Activated T-cell treated with anti-CD3 and anti-CD28 coated beads for 24 hours (primary cell): ENCODE results near the gene DUS4L.

ENCODE experiments used
- DNase-seq: peaks from one replicate; pipeline ENCODE4 v3.0.0-alpha.2; 2020; ENCODE audit warnings: low read depth

DUS4L gene

DNA sequence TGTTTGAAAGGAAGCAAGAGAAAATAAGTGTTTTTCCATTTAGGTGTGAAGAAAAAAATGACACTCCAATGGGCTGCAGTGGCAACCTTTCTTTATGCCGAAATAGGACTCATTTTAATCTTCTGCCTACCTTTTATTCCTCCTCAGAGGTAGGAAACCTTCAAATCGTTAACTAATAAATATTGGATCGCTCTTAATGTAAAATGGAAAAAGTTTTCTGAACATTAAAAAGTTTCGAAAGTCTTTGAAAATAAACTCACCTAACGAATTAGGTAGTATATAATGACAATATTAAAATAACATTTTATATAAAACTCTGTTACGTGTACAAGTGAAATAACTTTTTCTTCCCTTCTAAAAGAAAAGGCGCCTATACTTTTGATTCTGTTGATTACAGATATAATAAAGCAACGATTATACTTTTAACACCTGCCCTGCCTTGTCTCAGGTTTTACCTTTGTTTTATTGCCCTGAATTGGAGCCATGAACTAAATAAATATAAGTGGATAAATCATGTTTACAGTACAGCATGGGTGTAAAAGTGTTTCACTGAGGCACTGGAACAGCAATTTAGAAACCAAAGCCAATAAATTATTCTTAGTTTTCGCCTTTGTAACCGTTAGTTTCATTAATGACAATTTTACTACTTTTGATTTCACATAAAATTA, 17.1 kb downstream of the DUS4L start:
- DNase-seq: no peak

DNA sequence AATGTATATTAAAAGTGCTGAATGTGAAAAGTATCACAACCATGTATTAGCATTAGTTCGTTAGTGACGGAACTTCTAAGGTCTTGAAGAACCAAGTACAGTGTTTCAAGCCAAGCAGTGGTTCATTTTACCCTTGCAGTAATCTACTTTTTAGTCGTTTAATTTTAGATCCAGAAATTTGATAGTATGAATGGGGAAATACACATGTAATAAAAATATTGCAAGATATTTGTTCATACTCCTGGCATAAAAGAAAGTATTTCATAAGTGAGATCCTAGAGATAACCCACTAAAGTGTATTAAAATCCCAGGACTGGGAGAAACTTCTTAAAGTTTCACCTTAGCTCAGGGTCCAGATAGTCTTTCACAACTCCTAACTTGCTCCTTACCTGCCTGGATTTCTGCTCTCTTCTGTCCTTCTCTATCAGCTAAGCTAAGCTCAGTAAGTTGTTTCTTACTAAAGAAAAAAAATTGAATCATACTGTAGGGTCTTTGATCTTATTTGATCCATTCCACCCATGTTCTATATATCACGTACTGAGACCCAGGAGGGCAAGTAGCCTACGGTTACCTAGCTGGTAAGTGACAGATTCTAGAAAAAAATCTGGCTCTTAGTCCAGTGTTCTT, 17.7 kb downstream of the DUS4L start:
- DNase-seq: no peak

DNA sequence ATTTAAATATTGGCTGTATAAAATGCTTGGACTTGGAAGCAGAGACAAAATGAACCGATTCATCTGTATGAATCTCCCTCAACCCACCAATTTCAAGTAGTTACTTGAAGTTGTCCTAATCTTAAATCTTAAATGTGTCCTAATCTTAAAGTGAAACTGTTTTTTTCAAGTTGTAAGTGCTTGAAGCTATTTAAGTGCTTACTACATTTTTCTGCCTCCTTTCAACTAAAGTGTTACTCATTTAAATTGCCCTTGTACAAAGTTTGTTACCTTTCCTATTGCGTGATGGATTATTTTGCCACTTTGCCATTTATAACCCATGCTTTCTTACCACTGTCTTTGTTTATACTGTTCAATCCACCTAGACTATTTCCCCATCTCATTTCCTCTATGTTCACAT, 19.1 kb downstream of the DUS4L start:
- DNase-seq: no peak

DNA sequence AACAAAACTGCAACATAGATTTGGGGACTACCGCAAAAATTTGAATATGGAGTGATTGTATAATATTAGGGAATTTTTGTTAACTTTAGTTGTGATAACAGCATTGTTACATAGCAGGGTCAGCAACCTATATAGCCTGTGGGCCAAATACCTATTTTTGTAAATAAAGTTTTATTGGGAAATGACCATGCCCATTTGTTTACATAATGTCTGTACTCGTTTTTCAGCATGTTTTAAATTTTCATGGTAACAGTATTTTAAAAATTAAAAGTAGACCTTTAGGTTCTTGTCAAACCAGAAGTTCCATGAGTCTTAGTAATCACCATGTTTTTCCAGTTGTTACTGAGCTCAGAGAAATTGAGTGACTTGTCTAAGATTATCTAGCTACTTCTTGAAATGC, 20.9 kb downstream of the DUS4L start:
- no peak for DNase-seq

DNA sequence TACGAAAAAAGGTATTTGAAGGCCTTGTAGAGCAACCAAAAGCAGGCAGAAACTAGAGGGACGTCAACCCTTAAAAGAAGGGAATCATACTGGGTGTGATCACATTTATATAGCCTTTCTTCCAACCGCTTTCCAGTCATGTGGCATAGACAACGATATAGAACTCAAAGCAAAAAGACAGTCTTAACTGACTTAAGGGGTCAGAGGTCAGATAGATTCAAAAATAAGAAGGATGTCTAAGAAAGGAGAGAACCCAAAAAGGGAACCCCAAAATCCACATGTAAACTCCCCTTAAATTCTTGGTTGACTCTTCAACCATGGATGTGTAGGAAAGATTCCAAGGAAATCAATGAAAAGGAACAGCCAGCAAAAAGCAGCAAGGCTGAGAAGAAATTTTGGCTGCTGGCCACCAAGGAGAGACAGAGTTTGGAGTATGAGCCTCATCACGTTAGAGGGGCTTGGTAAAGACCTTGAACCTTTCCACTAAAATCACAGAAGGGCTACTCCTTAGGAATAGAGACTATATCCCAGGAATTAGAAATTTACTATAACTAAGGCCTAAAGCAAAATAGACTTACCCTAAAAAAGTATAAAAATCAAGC, 24.9 kb downstream of the DUS4L start:
- no peak for DNase-seq

DNA sequence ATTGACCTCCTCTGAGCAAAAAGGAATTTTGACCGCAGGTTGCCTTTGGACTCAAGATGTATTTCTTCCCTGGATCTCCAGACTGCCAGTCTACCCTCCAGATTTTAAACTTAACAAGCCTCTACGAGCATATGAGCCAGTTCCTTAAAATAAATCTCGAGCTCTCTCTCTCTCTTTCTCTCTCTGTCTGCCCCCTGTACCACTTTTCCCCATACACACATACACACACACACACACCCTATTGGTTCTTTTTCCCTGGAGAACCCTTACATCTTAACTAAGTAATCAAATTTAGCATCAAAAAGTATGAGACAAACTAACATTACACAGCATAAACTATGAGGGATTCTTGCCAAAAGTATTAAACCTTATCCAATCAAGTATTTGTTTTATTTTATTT, 27.6 kb downstream of the DUS4L start:
- DNase-seq: no peak

DNA sequence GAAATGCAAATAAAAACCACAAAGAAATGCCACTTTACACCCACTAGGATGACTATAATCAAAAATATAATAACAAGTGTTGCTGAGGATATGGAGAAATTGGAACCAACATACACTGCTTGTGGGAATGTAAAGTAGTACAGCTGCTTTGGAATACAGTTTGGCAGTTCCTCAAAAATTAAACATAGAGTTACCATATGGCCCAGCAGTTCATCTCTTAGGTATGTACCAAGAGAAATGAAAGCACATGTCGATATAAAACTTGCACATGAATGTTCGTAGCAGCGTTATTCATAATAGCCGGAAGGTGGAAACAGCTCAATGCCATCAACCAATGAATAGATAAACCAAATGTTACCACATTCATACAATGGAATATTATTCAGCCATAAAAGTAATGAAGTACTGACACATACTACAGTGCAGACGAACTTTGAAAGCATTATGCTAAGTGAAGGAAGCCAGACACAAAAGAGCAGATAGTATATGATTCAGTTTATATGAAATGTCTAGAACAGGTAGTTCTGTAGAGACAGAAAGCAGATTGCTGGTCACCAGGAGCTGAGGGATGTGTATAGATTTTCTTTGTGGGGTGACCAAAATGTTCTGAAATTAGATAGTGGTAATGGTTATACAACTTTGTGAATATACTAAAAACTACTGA, 28.7 kb downstream of the DUS4L start:
- DNase-seq: no peak

DNA sequence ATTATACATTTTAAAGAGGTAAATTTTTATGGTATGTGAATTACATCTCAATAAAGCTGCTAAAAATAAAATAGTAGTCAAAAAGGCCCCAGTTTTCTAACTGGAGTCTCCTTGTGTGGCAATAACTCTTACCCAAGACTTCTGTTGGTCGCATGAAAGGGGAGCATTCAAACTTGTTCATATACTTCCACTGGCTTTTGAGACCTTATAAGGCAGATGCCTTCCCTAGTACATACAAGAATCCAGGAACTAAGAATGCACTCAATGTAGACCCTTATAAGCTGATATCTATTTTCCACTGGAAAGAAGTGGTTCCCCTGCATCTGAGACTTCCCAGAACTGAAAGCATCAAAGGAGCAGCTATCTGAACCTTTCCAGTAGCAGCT, 29.2 kb downstream of the DUS4L start:
- no peak for DNase-seq

DNA sequence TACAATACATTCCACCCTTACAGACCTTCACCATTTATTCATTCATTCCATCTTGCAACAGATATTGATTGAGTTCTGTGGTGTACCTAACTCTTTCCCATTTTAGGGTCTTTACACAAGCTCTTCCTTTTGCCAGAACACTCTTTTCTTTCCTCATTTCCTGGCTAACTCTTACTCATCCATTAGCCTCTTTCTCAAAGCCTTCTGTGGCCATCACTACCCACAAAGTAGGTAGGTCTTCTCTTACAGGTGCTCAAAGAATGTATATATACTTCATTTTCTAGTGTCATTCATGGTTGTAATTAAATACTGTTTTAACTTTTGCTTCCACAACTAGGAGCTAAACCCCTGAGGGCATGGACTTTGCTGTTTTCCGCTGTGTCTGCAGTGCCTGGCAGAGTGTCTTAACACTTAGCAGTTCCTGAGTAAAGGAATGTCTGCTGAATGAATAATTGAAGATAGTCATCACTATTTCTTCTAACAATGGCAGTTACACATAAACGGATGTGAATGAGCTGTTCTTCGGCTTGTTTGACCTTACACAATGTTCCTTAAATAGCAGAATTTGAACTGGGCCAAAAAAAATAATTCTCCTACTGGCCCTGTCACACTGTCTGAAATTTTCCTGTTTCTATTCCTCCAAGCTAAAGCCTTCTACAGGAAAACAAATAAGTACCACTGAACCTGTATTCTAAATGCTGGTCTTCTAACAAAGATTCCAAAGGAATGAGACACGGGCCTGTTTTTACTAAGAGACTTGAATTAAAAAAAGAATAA, 31.4 kb downstream of the DUS4L start:
- DNase-seq: no peak

DNA sequence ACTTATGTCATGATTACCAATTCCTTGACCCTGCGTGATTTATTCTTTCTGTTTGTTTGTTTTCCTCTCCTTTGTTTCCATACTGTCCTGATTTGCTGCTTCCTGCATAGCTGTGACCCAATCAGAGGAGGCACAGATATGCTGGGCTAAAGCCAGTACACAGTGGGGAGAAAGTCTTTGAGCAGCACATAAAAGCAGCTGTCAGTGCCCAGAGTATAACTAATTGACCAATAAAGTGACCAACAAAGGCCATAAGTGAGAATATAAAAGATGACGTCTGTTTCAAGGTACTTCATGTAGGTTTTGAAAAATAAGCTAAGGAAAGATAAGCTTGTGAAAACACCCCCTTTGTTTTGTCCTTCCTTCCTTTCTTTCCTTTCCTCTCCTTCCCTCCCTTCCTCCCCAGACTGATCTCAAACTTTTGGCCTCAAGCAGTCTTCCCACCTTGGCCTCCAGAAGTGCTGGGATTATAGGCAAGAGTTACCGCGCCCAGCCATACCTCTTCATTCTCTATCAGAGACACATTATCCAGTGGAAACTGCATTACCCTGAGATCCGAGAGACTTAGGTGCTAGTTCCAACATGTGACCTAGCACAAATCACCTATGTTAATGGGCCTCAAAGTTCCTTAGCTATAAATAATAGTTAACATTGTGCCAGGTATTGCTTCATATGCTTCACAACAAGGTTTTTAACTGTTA, 33.3 kb downstream of the DUS4L start:
- no peak for DNase-seq

DNA sequence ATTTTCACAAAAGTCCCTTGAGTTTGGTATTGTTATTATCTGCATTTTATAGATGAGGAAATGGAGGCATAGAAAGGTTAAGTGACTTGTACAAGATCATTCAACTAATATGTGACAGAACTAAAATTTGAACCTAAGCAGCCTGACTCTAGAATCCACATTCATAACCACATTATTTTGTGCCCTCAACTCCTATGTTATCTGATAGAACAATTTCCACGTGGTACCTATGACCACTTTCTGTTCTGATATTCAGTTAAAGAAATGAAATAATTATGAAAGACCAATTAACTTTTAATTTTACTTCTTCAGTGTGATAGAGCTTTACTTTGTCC, 33.8 kb downstream of the DUS4L start:
- no peak for DNase-seq

DNA sequence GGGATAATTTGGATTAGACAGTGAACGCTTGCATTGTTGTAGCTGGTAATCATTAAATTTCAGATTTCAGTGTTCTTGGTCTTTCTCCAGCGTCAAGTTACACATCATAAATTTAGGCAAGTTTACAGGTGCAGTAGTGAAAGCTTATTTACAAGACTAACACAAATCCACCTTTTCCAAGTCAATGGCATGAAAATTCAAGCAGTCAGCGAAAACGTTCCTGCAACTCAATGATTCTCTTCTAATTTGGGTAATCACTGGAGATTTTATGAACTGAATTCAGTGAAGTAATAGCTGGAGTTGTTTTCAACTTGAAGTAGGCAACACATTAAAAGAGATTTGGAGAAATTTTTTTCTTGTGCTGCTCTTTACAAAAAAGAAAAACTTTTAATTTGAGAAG, 34.2 kb downstream of the DUS4L start:
- DNase-seq: no peak

DNA sequence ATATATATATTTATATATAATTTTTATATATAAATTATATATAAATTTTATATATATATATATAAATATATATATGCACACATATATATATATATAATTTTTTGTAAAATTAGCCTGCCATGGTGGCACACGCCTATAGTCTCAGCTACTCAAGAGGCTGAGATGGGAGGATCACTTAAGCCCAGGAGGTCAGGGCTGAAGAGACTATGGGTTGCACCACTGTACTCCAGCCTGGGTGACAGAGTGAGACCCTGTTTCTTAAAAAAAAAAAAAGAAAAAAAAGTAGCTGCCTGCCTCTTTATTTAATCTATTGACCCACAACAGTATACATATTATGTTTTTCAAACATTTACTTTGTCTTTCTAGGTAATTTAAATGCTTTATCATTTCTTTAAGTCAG, 35.5 kb downstream of the DUS4L start:
- no peak for DNase-seq

DNA sequence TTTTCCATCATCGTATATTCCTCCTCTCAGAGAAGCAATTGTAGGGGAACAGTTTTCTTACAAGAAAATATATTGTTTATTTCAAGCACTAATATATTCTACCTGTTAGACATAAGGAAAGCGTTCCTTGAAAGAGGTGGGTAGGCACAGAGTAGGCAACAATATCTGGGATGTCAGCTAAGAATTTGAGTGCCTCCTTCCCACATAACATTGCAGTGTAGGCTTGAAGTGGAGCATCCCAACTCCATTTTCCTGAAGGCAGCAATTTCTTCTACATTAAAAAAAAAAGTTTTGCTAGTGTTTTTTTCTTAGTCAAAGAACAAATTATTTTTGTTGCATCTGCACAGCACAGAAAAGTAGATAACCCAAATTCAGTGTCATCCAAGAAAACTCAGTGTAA, 37.0 kb downstream of the DUS4L start:
- DNase-seq: no peak

DNA sequence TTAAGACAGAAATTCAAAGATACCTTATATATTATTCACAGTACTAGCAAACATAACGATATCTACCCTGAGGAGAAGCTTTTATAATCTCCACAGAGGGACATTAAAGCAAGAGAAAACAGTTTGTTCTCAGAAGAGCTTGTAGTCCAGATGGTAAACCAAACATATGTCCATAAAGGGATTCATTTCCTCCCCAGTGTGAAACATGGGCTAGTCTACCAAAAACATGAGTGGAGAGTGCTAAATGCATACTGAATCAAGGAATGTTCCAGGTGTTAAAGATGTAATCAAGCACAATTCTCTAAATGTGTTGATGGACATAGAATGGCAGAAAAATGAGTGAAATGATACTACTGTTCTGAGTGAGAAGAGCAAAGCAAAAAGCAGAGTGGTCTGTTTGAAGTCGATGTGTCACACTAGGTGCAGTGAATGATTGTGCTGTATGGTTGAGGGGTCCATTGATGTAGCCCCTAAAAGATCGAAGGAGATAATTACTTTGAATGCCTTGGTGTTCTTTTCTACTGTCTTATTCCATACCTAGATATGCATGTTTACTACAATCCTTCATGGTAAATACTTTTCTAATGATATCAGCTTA, 41.5 kb downstream of the DUS4L start:
- no peak for DNase-seq

DNA sequence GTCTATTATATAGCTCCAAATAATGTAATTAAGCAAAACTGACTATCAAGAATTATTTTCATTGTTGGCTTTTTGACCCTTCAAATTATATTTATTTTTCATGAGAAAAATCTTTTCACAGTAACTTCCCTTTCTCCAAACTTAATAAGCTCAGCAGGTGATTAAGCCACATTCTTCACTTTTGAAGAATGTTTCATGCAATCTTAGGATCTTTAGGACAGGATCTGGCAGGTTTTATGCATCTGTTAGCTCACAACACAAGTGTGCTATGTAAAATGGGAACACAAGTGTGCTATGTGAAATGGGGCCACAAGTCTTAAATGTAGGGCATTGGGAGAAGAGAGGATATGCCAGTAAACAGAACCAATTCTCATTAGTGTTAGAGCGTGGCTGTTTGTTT, 42.5 kb downstream of the DUS4L start:
- no peak for DNase-seq

DNA sequence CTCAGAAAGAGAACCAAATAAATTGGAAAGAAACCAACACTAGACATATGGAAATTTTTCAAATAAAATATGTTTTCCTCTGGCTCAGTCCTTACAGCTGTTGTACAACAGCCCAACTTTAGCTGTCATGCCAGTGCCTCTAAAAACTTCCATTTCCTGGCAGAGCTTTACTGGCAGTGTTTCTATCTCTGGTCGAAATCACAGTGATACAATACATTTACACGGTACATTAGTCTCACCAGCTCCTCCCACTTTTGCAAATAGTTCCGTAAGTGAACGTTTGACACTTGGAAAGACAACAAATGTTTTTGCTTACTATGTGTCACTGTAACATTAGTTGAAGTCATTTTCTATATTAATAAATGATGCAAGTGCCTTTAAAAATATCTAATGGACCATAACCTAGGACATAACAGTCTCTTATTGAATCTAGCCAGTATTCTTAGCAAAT, 46.1 kb downstream of the DUS4L start:
- DNase-seq: no peak

DNA sequence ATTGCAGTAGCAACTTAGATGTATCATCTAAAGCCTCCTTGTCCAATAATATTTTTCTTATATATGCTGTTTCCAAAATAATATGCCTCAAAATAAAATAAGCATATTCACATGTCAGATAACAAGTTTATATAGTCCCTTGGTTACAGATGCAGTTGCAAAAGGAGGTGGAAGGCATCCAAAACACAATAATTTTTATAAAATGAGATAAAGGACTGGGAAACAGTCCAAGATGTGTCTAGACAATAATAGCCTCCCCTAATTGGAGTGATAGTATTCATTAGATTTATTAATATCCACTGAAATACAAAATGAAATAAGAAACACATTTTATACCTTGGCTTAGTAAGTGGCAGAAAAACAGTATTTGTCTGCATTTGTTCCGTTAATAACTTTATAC, 46.6 kb downstream of the DUS4L start:
- DNase-seq: no peak

DNA sequence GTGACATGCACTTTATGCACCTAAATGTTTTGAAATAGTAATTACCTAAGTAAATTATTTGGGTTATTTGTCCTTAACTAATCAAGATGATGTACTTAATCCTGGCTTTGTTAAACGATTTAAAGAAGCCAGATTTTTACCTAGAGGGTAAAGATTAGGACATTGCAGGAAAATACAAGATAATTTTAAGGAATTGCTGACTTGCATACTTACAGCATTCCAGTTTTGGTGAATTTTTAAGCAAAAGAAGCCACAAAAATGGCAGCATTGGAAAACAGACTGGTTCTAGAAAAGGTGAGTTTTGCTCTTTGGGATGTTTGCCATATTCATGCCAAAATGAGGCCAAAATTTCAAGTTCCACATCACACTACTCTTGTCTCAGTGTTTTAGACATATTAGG, 49.7 kb downstream of the DUS4L start:
- DNase-seq: no peak

DNA sequence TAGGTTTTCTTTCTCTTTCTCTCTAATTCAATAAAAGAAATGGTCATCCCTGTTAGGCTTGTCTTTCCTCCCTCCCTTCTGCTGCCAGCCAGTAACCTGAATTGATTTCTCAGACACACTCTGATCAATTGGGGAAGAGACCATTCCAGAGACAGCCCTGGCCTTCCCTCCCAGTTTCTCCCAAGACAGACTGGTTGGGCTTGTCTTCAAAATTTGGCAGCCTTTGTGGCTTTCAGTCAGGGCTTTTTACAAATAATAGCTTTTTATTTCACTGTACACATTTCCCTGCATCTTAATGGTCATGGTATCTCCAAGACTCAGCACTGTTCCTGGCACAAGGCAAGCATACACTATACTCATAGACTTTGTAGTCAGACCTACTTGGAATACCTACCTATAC, 50.2 kb downstream of the DUS4L start:
- no peak for DNase-seq

DNA sequence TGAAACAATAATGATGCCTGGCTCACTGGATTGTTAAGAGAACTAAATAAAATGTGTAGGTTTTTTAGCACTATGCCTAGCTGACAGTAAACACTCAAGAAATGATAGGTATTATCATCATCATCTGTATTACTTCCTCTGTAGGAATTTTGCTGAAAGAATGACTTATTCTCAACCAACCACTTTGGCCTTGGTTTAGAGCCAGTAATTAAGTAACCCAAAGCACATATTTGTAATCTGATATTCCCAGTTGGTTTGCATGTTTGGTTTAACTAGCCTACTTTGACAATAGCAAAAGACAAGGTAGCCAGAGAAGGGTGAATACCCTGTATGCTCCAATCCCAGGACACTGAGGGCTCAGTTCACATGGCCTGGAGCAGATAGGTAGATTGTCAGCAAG, 50.7 kb downstream of the DUS4L start:
- DNase-seq: no peak
